ENCODE results near the gene ZFYVE9. TPM values are rescaled to one million over a fixed set of nuclear protein-coding genes. Genes with fewer than 3 reads are reported as not detected.

ZFYVE9 gene
- polyA plus RNA-seq, 1 donor from 2014 or later = 18.1 TPM

GRCh38 chr1:52365071-52365745, 223.3 kb downstream of the ZFYVE9 start:
- peak overlapping the region; percentile 83 for H3K27ac ChIP-seq (ENCODE audit: low read length)
- H3K4me3 ChIP-seq (ENCODE audit: low read length) = peak overlapping the region; percentile 98
- H3K9me2 ChIP-seq (ENCODE audit: insufficient read depth, low read length) = no peaks in the 10 kb centered on the region
- H3K79me2 ChIP-seq (replicated peaks; ENCODE audit: insufficient read depth, low read length) = peaks cover 18% of the 10 kb centered on the region
- H3K36me3 ChIP-seq (ENCODE audit: insufficient read depth, low read length) = no peaks in the 10 kb centered on the region
- no peak for TF ChIP-seq RAD21 (conservative IDR thresholded peaks at IDR 0.05)
- no peak for TF ChIP-seq POLR2AphosphoS5 (IDR thresholded peaks at IDR 0.05)
- TF ChIP-seq SMC3 (conservative IDR thresholded peaks at IDR 0.05; ENCODE audit: poor library complexity) = no peak
- no peak for TF ChIP-seq CTCF (IDR thresholded peaks at IDR 0.05; ENCODE audit: poor library complexity, severe bottlenecking)
- TF ChIP-seq REST (IDR thresholded peaks at IDR 0.05; ENCODE audit: borderline replicate concordance) = peak; percentile 15
- no peak for TF ChIP-seq MXI1 (conservative IDR thresholded peaks at IDR 0.05; ENCODE audit: poor library complexity, severe bottlenecking)
- no peak for TF ChIP-seq EZH2 (IDR thresholded peaks at IDR 0.05; ENCODE audit: borderline replicate concordance, insufficient read depth, low read length, poor library complexity, severe bottlenecking)
- peak overlapping the region; percentile 93 for H3K9ac ChIP-seq (ENCODE audit: low read length)
- peak overlapping the region; percentile 93 for H2AFZ ChIP-seq (ENCODE audit: low read depth, low read length)
- H3K27me3 ChIP-seq (ENCODE audit: insufficient read depth, low read depth, low read length) = no peaks in the 10 kb centered on the region
- peak overlapping the region; percentile 100 for H3K4me2 ChIP-seq (ENCODE audit: low read length)
- no peaks in the 10 kb centered on the region for H3F3A ChIP-seq (ENCODE audit: insufficient read depth, low read length, poor library complexity, severe bottlenecking)
- H3K9me3 ChIP-seq (ENCODE audit: low read length) = no peaks in the 10 kb centered on the region
- H4K20me1 ChIP-seq (ENCODE audit: insufficient read depth) = no peaks in the 10 kb centered on the region

DNA sequence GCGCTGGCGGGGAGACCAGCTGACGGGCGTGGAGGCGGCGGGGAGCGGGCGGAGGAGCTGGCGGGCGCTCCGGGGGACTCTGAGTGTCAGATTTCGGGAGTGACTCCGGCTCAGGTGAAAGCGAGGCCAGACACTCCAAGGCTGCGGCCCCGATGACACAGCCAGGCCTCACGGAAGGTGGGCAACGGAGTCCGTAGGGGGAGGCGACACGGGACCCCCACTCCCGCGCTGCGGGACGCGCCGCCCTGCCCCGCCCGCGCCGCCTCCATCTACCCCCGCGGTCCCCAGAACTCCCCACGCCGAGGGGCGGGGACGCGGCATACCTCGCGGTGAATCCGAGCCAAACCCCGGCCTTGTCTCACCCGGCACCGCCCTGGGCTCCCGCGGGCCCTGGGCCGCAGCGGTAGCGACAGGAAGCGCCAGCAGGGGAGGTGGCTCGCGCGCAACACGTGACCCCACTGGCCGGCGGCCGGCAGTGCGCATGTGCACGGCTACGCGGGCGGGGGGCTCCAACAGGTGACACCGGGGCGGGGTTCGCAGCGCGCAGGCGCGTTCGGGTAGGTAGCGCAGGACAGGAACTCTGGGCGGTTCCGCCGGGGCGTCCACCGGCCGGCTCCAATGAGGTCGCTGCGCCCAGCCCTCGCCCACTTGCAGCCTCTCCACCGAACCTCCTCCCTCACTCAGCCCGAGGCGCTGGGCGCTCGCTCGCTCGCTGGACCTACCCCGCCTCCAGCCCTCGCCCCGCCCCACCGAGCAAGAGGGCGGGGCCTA, 224.0 kb downstream of the ZFYVE9 start, which contains the start of gene CC2D1B:
CC2D1B (minus strand) TSS at position 460 of the 771 bp plus-strand sequence. CDS start 1,585 bp downstream, outside the sequence.
- no peaks in the 10 kb centered on the region for H3K36me3 ChIP-seq (ENCODE audit: insufficient read depth, low read length)
- no peaks in the 10 kb centered on the region for H3K9me2 ChIP-seq (ENCODE audit: insufficient read depth, low read length)
- H3K4me3 ChIP-seq (ENCODE audit: low read length) = peak within 1 kb of the TSS; percentile 98
- TF ChIP-seq RAD21 (conservative IDR thresholded peaks at IDR 0.05) (peak; percentile 16), CTCF (IDR thresholded peaks at IDR 0.05; ENCODE audit: poor library complexity, severe bottlenecking) (peak; percentile 48), REST (IDR thresholded peaks at IDR 0.05; ENCODE audit: borderline replicate concordance) (peak; percentile 14), MXI1 (conservative IDR thresholded peaks at IDR 0.05; ENCODE audit: poor library complexity, severe bottlenecking) (peak; percentile 80), EP300 (conservative IDR thresholded peaks at IDR 0.05; ENCODE audit: poor library complexity, severe bottlenecking) (no peak), POLR2AphosphoS5 (IDR thresholded peaks at IDR 0.05) (peak; percentile 96), EZH2 (IDR thresholded peaks at IDR 0.05; ENCODE audit: borderline replicate concordance, insufficient read depth, low read length, poor library complexity, severe bottlenecking) (no peak), SMC3 (conservative IDR thresholded peaks at IDR 0.05; ENCODE audit: poor library complexity) (peak; percentile 39), TAF1 (IDR thresholded peaks at IDR 0.05; ENCODE audit: low read depth) (peak; percentile 45)
- peak within 1 kb of the TSS; percentile 83 for H3K27ac ChIP-seq (ENCODE audit: low read length)
- H3K79me2 ChIP-seq (replicated peaks; ENCODE audit: insufficient read depth, low read length) = peaks cover 18% of the 10 kb centered on the region
- H4K20me1 ChIP-seq (ENCODE audit: insufficient read depth) = no peaks in the 10 kb centered on the region
- peak within 1 kb of the TSS; percentile 93 for H2AFZ ChIP-seq (ENCODE audit: low read depth, low read length)
- peak within 1 kb of the TSS; percentile 100 for H3K4me2 ChIP-seq (ENCODE audit: low read length)
- H3K27me3 ChIP-seq (ENCODE audit: insufficient read depth, low read depth, low read length) = no peaks in the 10 kb centered on the region
- H3F3A ChIP-seq (ENCODE audit: insufficient read depth, low read length, poor library complexity, severe bottlenecking) = no peaks in the 10 kb centered on the region
- H3K9ac ChIP-seq (ENCODE audit: low read length) = peak within 1 kb of the TSS; percentile 93
- no peaks in the 10 kb centered on the region for H3K9me3 ChIP-seq (ENCODE audit: low read length)
